NCI-H82 (cell line): ENCODE data around the gene BBX.
"Not testable (repeated sequence)": the region's sequence is repeated elsewhere in the genome, so short reads cannot be mapped to it uniquely, and the experiment has no call there.

ENCODE experiments used
- DNase-seq: peaks from one replicate; lab custom pipeline; 2025; lab: John Stamatoyannopoulos, UW

The BBX gene

DNA sequence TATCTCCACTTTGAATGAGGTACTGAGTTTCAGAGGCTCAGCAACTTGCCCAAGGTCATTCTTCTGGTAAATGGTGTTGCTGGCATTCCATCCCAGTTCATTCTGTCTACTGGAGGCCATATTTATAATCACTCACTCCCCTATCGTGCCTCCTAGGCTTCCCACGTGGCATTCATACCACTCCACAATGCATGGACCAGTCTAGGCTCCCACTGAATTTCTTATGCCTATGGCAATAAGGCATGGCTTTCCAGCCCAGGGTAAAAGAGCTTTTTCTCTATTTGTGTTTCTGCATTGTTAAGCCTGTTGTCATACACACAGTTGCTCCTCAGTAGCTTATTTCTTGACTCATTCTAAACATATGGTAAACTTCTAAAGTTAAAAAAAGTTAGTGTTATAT, 19.9 kb downstream of the BBX start:
- no peak for DNase-seq

DNA sequence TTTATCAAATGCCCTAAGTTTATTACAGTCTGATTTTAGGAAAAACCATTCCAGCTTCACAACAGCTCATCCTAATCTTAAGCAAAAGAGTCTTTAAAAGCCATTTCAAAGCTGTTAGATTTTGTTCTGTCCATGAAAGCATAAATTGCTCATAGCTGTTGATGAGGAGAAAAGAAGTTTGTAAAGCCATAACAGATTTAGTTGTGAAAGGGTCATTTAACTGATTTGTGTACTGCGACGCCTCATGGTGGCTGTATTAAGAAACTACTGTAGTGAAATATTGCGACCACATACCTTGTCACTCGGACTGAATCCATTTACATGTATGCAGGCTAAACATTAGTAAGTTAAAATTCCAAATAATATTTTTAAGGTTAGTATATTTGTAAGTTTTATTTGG, 20.9 kb downstream of the BBX start:
- DNase-seq: peak; percentile 43

DNA sequence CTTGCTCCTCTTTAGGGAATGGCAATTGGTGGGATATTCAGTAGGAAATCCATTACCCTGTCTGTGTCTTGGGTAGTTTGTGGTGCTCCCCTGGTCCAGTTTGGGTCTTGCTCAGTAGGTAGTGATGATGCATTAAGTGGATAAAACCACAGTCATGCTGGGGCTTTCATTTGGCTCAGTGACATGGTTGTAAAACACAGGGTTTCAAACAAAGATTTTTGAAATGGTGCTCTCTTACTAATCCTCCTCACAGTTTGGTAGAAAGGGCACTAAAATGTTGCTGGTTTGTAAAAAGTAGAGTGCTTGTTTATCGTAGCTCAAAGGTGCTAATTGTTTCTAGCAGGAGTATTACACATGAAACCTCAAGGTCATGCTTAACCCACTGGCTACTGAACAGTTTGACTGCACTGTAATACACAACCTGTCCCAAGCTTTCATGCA, 22.9 kb downstream of the BBX start:
- no peak for DNase-seq

DNA sequence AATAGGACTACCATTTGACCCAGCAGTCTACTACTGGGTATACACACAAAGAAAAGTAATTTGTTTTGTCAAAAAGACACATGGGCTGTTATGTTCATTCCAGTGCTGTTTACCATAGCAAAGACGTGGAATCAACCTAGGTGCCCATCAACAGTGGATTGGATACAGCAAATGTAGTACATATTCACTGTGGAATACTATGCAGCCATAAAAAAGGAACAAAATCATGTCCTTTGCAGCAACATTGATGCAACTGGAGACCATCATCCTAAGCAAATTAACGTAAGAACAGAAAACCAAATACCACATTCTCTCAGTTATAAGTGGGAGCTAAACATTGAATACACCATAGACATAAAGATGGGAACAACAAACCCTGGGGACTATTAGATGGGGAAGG, 25.8 kb downstream of the BBX start:
- DNase-seq: no peak

DNA sequence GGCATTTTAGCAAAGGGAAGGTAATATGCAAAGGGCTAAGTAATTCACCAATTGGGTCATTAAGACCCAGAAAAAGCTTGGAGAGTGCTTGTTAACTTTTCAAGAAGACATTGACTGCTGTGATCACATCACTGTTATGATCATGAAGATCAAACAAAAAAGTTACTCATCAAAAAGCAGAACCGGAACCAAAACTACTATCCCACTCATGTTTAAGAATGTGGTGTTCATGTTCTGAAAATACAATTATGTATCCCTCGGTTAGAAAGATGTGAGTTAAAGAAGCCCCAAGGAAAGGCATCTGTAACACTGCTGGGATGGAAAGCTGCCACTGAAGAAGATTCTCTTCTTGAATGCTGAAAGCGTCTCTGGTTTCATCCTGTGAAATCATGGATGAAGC, 32.6 kb downstream of the BBX start:
- DNase-seq: no peak

DNA sequence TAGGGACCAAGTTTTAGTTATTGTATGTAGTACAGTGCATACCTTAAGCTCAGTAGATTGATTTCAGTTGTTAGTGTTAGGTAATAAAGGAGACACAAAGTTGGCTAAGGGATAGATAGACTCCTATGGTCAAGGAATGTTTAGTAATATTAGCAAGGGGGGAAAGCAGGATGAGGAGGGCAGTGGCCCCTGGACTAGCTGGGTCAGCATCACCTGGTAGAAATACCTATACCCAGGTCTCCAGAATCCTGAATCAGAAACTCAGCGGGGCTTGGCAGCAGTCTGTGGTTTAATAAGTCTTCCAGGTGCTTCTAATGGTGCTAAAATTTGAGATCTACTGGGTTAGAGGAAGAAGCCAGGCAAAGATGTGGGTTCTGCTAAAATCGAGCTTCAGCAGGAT, 35.0 kb downstream of the BBX start:
- no peak for DNase-seq

DNA sequence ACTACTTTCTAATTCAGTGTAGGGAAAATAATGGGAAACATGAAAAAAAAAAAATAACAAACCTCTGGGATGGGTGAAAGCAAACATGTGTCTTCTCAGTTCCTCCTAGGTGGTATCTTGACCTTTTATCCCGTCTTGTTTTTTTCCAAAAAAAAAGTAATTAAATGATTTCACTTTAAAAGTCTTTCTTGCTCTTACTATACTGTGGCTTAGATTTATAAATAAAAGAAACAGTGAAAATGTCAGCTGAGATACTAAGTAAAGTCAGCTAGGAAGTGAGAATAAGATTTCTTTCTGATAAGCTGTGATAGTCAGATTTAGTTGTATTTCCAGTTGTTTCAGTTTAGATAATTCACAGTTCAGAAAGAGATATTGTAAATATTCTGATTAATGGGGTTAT, 37.4 kb downstream of the BBX start:
- no peak for DNase-seq

DNA sequence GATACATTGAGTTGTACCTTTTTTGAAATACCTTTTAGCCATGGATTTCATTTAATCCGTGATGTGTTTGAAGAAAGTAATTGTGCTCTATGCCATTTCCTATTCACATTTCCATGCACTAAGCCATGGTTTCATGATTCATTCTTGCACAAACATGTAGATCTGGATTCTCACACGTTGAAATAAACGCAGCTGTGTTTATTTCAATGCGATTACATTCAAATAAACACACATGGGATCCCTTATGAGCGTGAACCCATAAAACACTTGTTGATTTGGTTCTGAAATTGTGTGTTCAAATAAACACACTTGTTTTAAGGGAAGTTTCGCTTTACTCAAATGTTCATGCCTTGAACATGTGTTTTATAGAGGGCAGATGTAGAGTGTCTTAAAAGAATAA, 39.2 kb downstream of the BBX start:
- DNase-seq: no peak

DNA sequence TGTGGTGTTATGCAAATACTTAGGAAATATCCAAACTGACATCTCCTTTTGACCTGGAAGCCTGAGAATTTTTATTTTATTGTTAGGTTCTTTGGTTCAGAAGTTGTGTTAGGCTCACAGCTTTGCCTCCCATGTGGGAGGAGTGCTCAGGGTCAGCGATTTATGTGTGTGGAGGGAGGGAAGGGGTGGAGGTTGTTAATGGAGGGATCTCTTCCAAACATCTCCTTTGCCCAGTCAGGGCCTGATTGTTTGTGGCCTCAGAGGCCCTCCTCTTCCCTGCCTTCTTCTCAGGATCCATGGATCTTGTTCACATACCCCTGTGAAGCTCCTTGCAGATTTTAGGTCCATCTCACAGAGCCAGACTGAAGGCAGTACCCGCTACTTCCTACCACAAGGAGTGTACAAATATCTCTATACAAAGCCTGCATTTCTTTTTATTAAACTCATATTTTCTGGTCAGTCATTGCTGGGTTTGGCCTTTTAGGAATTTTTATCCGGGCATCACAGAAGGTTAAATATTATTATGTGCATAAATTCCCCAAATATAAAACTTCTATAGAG, 40.3 kb downstream of the BBX start:
- no peak for DNase-seq

DNA sequence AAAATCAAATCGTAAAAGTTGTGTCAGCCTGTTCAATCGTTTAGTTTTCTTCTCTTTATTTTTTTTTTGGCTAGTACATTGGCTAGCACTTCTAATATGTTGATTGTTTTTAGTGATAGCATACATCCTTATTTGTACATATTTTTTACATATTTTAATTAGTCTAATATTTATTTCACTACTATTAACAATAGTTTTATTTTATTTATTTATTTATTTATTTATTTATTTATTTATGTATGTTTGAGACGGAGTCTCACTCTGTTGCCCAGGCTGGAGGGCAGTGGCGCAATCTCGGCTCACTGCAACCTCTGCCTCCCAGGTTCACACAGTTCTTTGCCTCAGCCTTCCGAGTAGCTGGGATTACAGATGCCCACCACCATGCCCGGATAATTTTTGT, 42.5 kb downstream of the BBX start:
- DNase-seq: not testable (repeated sequence)

DNA sequence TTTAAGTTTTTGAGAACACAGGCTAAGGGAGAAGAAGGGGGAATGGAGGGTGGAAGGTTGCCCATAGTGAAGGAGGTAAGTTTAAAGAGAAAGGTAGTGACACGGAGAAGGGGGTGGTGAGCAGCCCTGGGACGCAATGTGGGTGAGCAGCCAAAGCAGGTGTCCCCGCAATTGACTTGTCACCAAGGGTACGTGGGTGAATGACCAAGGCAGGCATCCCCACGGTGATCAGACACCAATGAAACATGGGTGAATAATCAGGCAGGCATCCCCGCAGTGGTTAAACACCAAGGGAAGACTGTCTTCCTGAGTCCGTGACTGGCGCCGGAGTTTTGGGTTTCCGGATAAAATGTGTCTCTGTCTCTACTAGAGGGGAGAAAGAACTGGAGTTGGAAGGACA, 48.3 kb downstream of the BBX start:
- not testable (repeated sequence) for DNase-seq

DNA sequence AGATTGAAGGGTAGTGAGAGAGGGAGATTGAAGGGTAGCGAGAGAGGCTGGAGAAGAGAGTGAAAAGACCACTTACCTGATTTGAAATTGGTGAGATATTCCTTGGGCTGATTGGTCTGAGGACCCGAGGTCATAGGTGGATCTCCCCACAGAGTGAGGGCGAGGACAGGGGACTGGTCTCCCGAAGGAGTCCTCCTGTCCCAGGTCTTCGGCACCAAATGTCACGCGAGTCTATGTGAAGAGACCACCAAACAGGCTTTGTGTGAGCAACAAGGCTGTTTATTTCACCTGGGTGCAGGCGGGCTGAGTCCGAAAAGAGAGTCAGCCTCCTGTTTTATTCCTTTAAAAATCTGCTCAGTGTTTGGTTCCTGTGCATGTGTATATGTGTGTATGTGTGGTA, 48.7 kb downstream of the BBX start:
- DNase-seq: not testable (repeated sequence)

DNA sequence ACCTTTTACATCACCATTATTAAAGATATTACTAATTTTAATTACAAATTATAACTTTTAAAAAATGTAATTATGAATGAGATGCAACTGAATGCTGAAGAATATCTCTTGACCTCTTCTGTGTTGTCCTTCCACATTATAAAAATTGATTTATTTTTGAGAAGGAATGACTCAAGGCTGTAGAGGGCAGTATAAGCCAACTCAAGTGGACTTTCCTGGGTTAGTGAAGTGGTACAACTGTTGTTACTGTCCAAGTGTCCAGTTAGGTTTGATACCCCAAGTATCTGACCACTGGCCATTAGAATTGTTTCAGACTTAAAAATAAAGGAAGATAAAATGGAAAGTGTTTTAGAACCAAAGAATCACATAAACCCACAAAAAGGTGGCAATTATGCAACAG, 51.9 kb downstream of the BBX start:
- peak; percentile 66 for DNase-seq

DNA sequence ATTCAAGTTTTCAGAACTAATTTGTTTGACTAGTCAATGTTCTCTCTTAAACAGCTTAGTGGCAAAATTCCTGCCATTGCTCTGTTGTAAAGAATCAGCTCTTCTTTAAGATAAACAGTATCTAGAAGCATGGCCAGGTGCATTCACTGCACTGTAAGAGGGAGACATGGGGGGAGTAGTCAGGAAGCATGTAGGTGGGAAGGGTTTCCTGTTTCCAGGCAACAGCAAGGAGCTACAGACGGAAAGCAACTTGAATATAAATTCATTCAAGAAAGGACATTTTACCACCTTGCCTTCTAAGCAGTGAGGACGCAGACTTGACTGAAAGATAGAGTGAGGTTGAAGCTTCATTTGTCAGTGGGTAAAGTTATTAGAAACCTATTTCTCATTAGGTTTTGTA, 55.3 kb downstream of the BBX start:
- no peak for DNase-seq

DNA sequence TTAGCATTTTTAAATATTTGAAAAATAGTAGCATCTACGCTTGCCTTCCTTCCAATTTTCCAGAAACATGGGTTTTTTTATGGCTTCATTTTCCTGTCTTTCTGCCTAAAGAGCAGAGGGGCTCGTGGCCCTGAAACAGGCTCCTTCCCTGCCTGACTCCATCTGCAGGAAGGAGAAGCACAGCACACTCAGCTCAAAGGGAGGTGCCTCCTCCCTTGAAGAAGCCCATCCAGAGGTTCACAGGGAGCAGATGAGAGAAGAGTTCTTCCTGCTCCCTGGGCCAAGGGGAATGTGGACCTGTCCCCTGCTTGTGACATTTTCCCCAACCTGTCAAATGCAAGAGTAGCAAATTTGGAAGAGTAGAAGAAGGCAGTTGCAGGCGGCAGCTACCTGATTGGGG, 55.8 kb downstream of the BBX start:
- peak; percentile 27 for DNase-seq

DNA sequence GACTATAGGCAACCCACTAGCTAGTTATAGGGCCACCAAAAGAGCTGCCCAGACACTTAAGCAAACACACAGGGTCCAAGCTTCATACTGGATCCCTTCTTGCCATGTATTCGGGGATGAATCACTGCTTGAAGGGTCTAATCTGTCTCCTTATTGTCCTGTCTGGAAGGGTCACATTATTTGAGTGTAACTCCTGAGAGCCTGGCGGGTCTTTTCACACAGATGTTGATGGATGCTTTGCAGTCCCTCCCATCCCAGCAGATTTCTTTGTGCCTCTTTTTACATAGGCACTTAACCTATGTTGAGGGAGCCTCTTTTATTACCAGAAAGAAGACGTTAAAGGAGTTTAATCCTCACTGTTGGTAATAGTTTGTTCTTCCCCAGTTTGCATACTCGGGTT, 56.6 kb downstream of the BBX start:
- DNase-seq: no peak

DNA sequence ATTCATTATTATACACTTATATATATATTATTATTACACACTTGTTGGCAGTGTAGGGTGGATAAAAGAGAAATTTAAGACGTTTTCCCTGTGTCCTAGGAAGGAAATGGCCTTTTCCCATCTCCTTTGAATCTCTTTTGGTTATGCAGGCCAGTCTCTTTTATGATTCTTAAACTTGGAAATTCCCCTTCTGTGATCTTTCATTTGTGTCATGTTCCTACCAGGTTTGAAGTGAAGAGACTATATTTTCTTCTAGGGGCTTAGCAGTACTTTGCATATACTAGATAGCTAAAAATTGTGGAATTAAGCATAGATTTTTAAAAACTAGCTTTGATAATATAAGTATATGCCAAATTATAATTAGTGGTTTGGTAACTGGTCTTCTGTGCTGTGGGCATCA, 58.5 kb downstream of the BBX start:
- DNase-seq: no peak

DNA sequence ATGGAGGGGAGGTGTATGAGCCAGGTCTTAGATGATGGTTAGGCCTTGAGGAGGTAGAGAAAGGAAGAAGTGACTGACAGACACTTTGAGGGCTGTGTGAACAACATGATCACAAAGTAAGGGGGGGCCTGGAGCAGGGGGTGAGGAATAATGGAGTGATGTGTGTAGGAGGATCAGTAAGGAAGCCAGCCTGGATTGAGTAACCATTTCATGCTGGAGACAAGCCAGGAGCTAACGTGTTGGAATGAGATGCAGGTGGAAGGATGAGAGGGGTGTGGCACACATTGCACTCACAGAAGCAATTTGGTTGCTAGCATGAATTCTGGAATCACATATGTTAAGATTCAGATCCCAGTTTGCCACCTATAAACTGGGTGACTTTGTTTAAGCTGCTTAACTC, 65.5 kb downstream of the BBX start:
- peak; percentile 17 for DNase-seq

DNA sequence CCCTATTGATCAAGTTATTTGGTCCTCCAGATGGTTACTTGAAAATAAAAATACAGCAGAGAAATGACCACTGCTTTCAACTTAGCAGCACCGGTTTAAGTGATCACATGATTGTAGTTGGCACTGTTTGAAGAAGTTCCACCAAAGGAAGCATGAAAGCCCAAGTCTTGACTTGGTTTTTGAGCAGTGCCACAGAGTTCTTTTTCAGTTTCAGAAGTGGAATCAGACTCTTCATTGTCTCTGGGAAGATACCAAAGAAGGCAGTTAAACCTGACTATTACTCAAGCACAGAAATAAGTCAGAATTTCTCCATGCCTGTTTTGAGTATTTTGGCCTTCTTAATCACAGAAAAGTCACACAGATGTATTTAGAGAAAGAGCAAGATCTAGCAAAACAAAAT, 66.7 kb downstream of the BBX start:
- DNase-seq: no peak

DNA sequence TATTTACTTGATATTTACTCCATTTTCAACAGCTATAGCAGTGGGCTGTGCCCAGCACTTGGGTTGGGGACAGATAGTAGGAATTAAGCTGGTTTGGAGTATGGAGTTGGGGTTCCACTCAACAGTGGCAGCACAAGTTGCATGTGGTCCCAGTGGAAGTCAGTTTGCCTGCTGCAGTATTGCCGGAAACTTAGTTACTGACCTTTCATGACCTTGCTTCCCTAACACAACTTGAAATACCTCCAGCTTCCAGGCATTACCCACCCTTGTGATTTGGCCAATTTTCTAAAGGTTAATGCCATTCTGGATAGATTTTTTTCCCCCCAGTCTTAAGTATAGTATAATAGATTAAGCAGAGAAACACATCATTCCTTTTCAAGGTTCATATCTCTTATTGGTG, 68.0 kb downstream of the BBX start:
- no peak for DNase-seq

DNA sequence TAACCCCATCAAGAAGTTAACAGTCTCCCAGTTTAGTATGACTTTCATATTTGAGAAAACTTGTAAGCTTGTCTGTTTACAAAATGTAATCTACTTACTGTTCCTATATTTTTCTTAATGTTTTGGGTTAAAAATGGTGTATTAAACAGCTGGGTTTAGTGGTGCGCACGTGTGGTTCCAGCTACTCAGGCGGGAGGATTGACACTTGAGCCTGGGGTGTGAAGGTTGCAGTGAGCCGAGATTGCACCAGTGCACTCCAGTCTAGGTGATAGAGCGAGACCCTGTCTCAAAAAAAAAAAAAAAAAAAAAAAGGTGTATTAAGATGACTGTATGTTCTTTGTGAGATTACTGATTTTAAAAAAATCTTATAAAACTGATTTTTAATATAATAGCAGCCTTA, 69.3 kb downstream of the BBX start:
- no peak for DNase-seq

DNA sequence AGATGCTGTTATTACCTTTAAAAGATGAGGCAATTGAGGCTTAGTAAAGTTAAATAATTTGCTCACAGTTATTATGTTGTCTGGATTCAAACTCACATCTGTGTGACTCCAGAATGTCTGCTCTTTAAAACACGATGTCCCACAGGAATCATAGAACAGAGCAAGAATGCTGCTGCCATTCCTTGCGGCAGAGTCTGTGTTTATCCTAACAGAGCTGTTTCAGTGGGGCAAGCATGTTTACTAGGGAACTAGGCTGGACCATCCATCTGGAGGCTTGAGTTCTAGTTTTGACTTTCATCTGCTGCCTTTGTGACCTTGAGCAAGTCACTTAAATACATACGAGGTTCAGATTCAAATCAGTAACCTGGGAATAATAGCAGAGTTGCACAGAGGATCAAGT, 72.1 kb downstream of the BBX start:
- DNase-seq: peak; percentile 13

DNA sequence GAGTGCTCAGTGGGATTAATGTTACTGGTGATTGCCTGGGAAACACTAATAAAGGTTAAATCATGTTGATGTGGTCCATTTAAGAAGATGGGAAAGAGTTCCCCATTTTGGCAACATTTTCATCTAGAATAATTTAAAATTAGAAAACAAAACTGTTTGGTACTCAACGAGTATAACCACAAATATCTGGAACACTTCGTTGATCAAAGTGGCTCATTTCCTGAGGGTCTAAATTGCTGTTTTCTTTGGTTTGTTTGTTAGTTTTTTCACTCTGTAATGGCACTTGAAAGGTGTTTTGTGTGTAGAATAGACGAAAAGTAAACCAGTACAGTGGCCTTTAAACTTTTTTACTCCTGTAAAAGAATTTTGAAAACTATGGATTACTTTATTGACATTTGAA, 73.9 kb downstream of the BBX start:
- DNase-seq: no peak

DNA sequence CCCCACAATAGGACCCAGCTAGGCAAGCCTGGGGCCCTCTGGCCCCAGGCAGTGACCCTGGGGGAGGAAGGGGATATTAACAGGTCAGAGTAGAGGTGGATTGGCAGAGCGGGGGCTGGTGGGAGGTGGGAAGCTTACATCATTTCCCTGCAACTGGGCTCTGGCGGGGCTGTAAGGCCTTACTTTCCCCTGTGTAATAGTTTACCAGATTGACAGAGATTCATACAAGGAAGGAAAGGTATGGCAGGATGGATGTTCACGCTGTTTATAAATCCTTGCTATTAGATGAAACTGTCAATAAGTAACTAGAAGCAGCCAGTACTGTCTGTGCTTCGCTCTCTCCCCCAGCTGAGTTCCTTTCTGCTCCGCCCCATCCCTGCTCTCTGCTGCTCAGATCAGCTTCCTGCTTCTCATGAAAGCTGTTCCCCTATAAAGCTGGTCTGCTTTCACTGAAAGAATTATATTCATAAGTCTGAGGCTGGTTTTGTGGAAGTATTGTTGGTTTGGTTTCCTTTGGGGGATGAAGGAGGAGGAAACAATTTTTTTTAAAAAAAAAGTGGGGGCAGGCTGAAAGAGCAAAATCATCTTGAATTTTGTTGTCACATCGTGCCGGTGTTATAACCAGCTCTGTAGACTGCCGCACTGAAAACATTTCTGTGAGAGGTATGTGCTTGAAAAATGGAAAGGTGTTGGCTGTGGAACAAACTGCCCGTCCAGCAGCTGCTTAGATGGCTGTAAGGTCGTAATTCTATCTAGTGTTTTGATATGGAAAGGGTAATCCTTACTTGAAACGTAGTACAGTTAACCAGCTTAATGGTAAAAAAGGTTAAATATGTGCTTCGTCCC, 76.4 kb downstream of the BBX start:
- DNase-seq: peak; percentile 90
